GM23248 (cell line): ENCODE data around the gene PAX1.

Experiments
- EZH2 ChIP-seq: fragments of 200-600 bp; sonication (generic); IDR thresholded peaks from 2 replicates; pipeline ENCODE4 v1.6.1; 2018; ENCODE audit warnings: antibody characterized with exemption, mild to moderate bottlenecking; ENCODE audit not compliant: insufficient read depth, poor library complexity, severe bottlenecking
- EZH2phosphoT487 ChIP-seq: fragments of 200-600 bp; sonication (generic); IDR thresholded peaks from 2 replicates; pipeline ENCODE4 v1.6.1; 2018; ENCODE audit warnings: antibody characterized with exemption, moderate library complexity, mild to moderate bottlenecking, low read depth; ENCODE audit not compliant: insufficient read depth

GRCh38 chr20:21707999-21708737 is 2.7 kb downstream of the PAX1 start:
- no peak for TF ChIP-seq EZH2
- no peak for TF ChIP-seq EZH2phosphoT487
